WTC11 (cell line): Measurements from ENCODE around the gene ABCB11.

Experiments used
- ATF1 ChIP-seq: sonication (generic); formaldehyde crosslinking; IDR thresholded peaks from 2 replicates; pipeline ENCODE4 v1.8.1; 2023; ENCODE audit warnings: mild to moderate bottlenecking, moderate library complexity, missing genetic modification reagents
- JUN ChIP-seq: sonication (generic); formaldehyde crosslinking; IDR thresholded peaks from 2 replicates; pipeline ENCODE4 v1.8.0; 2023; ENCODE audit warnings: mild to moderate bottlenecking, missing genetic modification reagents
- SOX15 ChIP-seq: fragments of 250-450 bp; sonication (Bioruptor Pico); IDR thresholded peaks from 2 replicates; pipeline ENCODE4 v1.9.0; 2021; ENCODE audit warnings: mild to moderate bottlenecking
- TEAD4 ChIP-seq: sonication (generic); formaldehyde crosslinking; IDR thresholded peaks from 2 replicates; pipeline ENCODE4 v1.8.0; 2022; ENCODE audit warnings: mild to moderate bottlenecking, missing genetic modification reagents
- TF ChIP-seq, protein P1 (sequence below): fragments of 200-600 bp; IDR thresholded peaks from 2 replicates; pipeline ENCODE4 v1.8.0; 2022; ENCODE audit warnings: antibody characterized with exemption
- TF ChIP-seq, protein P2 (sequence below): sonication (generic); formaldehyde crosslinking; IDR thresholded peaks from 2 replicates; pipeline ENCODE4 v1.8.0; 2023; ENCODE audit warnings: mild to moderate bottlenecking, missing genetic modification reagents
- TF ChIP-seq, protein P3 (sequence below): sonication (generic); formaldehyde crosslinking; IDR thresholded peaks from 2 replicates; pipeline ENCODE4 v1.8.1; 2022; ENCODE audit warnings: missing genetic modification reagents, borderline replicate concordance
- TF ChIP-seq, protein P4 (sequence below): sonication (generic); formaldehyde crosslinking; IDR thresholded peaks from 2 replicates; pipeline ENCODE4 v1.8.1; 2023; ENCODE audit warnings: mild to moderate bottlenecking, missing genetic modification reagents, borderline replicate concordance

DNA sequence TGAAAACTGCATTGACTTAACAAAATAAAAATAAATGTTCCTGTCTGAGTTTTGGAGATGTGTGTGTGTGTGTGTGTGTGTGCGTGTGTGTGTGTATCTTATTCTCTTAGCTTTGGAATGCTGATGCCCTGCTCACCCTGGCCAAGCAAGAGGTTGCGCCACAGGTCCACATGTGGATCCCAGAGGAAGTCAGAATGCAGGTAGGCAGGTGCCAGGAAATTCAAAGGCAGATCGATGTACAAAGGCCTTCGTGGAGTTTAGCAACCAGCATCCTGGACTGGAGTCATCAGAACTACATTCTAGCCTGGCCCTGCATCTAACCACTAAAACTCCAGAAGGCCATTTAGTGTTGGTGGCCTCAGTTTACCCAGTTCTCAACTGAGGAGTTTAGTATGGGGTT, 117.6 kb downstream of the ABCB11 start:
- TF ChIP-seq, protein P1, sequence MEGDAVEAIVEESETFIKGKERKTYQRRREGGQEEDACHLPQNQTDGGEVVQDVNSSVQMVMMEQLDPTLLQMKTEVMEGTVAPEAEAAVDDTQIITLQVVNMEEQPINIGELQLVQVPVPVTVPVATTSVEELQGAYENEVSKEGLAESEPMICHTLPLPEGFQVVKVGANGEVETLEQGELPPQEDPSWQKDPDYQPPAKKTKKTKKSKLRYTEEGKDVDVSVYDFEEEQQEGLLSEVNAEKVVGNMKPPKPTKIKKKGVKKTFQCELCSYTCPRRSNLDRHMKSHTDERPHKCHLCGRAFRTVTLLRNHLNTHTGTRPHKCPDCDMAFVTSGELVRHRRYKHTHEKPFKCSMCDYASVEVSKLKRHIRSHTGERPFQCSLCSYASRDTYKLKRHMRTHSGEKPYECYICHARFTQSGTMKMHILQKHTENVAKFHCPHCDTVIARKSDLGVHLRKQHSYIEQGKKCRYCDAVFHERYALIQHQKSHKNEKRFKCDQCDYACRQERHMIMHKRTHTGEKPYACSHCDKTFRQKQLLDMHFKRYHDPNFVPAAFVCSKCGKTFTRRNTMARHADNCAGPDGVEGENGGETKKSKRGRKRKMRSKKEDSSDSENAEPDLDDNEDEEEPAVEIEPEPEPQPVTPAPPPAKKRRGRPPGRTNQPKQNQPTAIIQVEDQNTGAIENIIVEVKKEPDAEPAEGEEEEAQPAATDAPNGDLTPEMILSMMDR = no peak
- no peak for TF ChIP-seq SOX15 (CRISPR knock-in tag)
- TF ChIP-seq, protein P2, sequence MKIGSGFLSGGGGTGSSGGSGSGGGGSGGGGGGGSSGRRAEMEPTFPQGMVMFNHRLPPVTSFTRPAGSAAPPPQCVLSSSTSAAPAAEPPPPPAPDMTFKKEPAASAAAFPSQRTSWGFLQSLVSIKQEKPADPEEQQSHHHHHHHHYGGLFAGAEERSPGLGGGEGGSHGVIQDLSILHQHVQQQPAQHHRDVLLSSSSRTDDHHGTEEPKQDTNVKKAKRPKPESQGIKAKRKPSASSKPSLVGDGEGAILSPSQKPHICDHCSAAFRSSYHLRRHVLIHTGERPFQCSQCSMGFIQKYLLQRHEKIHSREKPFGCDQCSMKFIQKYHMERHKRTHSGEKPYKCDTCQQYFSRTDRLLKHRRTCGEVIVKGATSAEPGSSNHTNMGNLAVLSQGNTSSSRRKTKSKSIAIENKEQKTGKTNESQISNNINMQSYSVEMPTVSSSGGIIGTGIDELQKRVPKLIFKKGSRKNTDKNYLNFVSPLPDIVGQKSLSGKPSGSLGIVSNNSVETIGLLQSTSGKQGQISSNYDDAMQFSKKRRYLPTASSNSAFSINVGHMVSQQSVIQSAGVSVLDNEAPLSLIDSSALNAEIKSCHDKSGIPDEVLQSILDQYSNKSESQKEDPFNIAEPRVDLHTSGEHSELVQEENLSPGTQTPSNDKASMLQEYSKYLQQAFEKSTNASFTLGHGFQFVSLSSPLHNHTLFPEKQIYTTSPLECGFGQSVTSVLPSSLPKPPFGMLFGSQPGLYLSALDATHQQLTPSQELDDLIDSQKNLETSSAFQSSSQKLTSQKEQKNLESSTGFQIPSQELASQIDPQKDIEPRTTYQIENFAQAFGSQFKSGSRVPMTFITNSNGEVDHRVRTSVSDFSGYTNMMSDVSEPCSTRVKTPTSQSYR (CRISPR knock-in tag) = no peak
- TF ChIP-seq, protein P3, sequence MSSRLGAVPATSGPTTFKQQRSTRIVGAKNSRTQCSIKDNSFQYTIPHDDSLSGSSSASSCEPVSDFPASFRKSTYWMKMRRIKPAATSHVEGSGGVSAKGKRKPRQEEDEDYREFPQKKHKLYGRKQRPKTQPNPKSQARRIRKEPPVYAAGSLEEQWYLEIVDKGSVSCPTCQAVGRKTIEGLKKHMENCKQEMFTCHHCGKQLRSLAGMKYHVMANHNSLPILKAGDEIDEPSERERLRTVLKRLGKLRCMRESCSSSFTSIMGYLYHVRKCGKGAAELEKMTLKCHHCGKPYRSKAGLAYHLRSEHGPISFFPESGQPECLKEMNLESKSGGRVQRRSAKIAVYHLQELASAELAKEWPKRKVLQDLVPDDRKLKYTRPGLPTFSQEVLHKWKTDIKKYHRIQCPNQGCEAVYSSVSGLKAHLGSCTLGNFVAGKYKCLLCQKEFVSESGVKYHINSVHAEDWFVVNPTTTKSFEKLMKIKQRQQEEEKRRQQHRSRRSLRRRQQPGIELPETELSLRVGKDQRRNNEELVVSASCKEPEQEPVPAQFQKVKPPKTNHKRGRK (CRISPR knock-in tag) = no peak
- TF ChIP-seq, protein P4, sequence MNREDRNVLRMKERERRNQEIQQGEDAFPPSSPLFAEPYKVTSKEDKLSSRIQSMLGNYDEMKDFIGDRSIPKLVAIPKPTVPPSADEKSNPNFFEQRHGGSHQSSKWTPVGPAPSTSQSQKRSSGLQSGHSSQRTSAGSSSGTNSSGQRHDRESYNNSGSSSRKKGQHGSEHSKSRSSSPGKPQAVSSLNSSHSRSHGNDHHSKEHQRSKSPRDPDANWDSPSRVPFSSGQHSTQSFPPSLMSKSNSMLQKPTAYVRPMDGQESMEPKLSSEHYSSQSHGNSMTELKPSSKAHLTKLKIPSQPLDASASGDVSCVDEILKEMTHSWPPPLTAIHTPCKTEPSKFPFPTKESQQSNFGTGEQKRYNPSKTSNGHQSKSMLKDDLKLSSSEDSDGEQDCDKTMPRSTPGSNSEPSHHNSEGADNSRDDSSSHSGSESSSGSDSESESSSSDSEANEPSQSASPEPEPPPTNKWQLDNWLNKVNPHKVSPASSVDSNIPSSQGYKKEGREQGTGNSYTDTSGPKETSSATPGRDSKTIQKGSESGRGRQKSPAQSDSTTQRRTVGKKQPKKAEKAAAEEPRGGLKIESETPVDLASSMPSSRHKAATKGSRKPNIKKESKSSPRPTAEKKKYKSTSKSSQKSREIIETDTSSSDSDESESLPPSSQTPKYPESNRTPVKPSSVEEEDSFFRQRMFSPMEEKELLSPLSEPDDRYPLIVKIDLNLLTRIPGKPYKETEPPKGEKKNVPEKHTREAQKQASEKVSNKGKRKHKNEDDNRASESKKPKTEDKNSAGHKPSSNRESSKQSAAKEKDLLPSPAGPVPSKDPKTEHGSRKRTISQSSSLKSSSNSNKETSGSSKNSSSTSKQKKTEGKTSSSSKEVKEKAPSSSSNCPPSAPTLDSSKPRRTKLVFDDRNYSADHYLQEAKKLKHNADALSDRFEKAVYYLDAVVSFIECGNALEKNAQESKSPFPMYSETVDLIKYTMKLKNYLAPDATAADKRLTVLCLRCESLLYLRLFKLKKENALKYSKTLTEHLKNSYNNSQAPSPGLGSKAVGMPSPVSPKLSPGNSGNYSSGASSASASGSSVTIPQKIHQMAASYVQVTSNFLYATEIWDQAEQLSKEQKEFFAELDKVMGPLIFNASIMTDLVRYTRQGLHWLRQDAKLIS (CRISPR knock-in tag) = no peak
- TF ChIP-seq TEAD4 (CRISPR knock-in tag) = no peak
- no peak for TF ChIP-seq JUN
- TF ChIP-seq ATF1 (CRISPR knock-in tag) = no peak
